GM12891 (cell line): ENCODE data around the gene IGFBP6.

ENCODE experiments used
- PAX5 ChIP-seq: IDR thresholded peaks from 2 replicates; pipeline ENCODE4 v1.6.1; 2011; ENCODE audit warnings: low read length, moderate library complexity, mild to moderate bottlenecking; ENCODE audit not compliant: insufficient read depth, severe bottlenecking
- POLR2A ChIP-seq: IDR thresholded peaks from 2 replicates; pipeline ENCODE4 v1.6.1; 2011; ENCODE audit warnings: low read depth, low read length, control low read depth
- POLR2AphosphoS5 ChIP-seq: IDR thresholded peaks from 2 replicates; pipeline ENCODE4 v1.6.1; 2011; ENCODE audit warnings: low read depth, low read length, control low read depth
- SPI1 ChIP-seq: IDR thresholded peaks from 2 replicates; pipeline ENCODE4 v1.6.1; 2011; ENCODE audit warnings: low read depth, low read length, control low read depth
- TAF1 ChIP-seq: IDR thresholded peaks from 2 replicates; pipeline ENCODE4 v1.6.1; 2011; ENCODE audit warnings: low read depth, low read length, control low read depth

DNA sequence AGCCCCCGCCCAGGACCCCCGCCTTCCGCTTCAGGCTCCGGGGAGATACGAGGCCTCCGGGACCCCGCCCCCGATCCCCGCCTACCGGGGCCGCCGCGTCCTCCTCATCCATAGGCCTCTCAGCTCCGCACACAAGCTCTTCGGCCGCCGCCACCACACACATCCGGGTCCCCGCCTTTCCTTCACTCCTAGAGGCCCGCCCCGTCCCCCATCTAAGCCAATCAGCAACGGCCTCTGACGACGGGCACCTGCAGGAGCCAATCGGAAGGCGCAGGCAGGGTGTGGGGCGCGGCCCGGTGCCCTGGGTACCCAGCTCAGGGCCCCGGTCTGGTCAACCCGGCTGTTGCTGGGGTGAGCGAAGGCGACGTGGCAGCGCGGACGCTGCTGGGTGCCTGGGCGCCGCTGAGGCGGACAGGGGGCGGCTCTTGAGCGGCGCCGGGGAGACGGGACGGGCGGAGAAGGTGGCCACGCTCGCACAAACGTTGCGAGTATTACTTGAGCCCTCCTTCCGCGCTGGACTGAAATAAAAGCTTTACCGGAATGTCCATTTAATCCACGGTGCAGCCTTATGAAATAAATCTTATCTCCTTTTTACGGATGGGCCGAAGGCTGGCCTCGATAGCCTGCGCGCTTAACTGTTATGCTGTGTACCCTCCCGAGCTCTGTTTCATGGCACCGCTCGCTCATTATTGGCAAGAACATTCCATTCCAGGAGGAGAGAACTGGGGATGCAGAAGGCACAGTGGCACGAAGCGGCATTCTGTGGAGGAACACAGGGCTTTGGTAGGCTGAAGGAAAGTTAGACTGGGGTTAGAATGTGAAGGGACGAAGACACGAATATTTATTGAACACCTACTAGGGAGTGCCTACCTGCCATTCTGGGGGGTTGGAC, 18.0 kb upstream of the IGFBP6 start, which contains the start of gene SPRYD3:
- peak; percentile 46; the same call in 1 of the 2 replicates for TF ChIP-seq POLR2AphosphoS5
- peak; percentile 78 for TF ChIP-seq POLR2A
- 0 out of 2 replicates have a peak, but pooled peaks have one; percentile 50 for TF ChIP-seq TAF1
- TF ChIP-seq SPI1, result no peak
- no peak for TF ChIP-seq PAX5
